Large intestine (tissue), 3 donors: ENCODE results near the gene FAM186B. TPM values are rescaled to one million over a fixed set of nuclear protein-coding genes. Genes with fewer than 3 reads are reported as not detected.

Experiments
- DNase-seq, 2 donors: peaks; one replicate each; pipeline versions ENCODE4 v3.0.0 to v3.0.0-alpha.2; 2013
- H3K27ac ChIP-seq: one replicate; pipeline ENCODE4 v1.5.1; 2013; ENCODE audit warnings: low read length
- H3K27me3 ChIP-seq: 2 replicates; pipeline ENCODE4 v1.6.1; 2013; ENCODE audit warnings: low read length; ENCODE audit not compliant: control insufficient read depth, insufficient read depth
- H3K36me3 ChIP-seq: 2 replicates; pipeline ENCODE4 v1.6.1; 2013; ENCODE audit warnings: low read length; ENCODE audit not compliant: control insufficient read depth, insufficient read depth
- H3K4me1 ChIP-seq: one replicate; pipeline ENCODE4 v1.6.1; 2013; ENCODE audit warnings: low read length; ENCODE audit not compliant: control insufficient read depth, insufficient read depth
- H3K4me3 ChIP-seq: one replicate; pipeline ENCODE4 v1.5.1; 2013; ENCODE audit warnings: low read length
- H3K9me3 ChIP-seq: one replicate; pipeline ENCODE4 v1.6.1; 2013; ENCODE audit warnings: mild to moderate bottlenecking, low read depth, low read length, moderate library complexity; ENCODE audit not compliant: control insufficient read depth
- WGBS: methylation state at CpG from one replicate; pipeline ENCODE4 v1.1.5; 2013; ENCODE audit warnings: low lambda C conversion rate; ENCODE audit not compliant: insufficient coverage; 5-methylcytosine and 5-hydroxymethylcytosine counted together
- polyA plus RNA-seq: library from polyadenylated mRNA; unstranded; fragments of 120-200 nt; gene quantifications from one replicate; pipeline ENCODE4 v1.2.1, GENCODE V29; 2013

The FAM186B gene
- polyA plus RNA-seq, 1 donor, result 0.91 TPM

GRCh38 chr12:49633703-49634345 lies 28.4 kb upstream of the FAM186B start:
- H3K27ac ChIP-seq, result no peak overlapping the region
- H3K4me3 ChIP-seq, result no peak overlapping the region
- H3K9me3 ChIP-seq, result no peaks in the 10 kb centered on the region
- H3K27me3 ChIP-seq, result no peaks in the 10 kb centered on the region
- no CpG with 5 or more reads among the region's 2 CpGs for WGBS
- peaks cover 13% of the 10 kb centered on the region for H3K4me1 ChIP-seq
- peak in 1 of 2 donors; percentile 23 for DNase-seq
- peaks cover 36% of the 10 kb centered on the region for H3K36me3 ChIP-seq

GRCh38 chr12:49632986-49633702 lies 27.7 kb upstream of the FAM186B start:
- no peak for DNase-seq
- H3K9me3 ChIP-seq, result no peaks in the 10 kb centered on the region
- no CpG with 5 or more reads among the region's 8 CpGs for WGBS
- peaks cover 13% of the 10 kb centered on the region for H3K4me1 ChIP-seq
- H3K36me3 ChIP-seq, result peaks cover 34% of the 10 kb centered on the region
- no peak overlapping the region for H3K4me3 ChIP-seq
- no peak overlapping the region for H3K27ac ChIP-seq
- no peaks in the 10 kb centered on the region for H3K27me3 ChIP-seq

GRCh38 chr12:49632401-49632800 lies 27.0 kb upstream of the FAM186B start:
- Histone ChIP-seq H3K4me3 (no peak overlapping the region), H3K36me3 (peaks cover 31% of the 10 kb centered on the region), H3K27ac (no peak overlapping the region), H3K9me3 (no peaks in the 10 kb centered on the region), H3K4me1 (peaks cover 13% of the 10 kb centered on the region), H3K27me3 (no peaks in the 10 kb centered on the region)
- WGBS, result no CpG with 5 or more reads among the region's 9 CpGs
- no peak for DNase-seq

- no peak for DNase-seq
- Histone ChIP-seq H3K9me3 (no peaks in the 10 kb centered on the region), H3K4me3 (no peak overlapping the region), H3K27ac (no peak overlapping the region), H3K27me3 (no peaks in the 10 kb centered on the region), H3K4me1 (peaks cover 13% of the 10 kb centered on the region), H3K36me3 (peaks cover 31% of the 10 kb centered on the region)
- WGBS, result no CpG with 5 or more reads among the region's 6 CpGs
Observed at GRCh38 chr12:49631336-49631907, 26.0 kb upstream of the FAM186B start.

GRCh38 chr12:49627752-49628360 lies 22.4 kb upstream of the FAM186B start:
- Histone ChIP-seq H3K36me3 (peaks cover 13% of the 10 kb centered on the region), H3K27me3 (no peaks in the 10 kb centered on the region), H3K27ac (no peak overlapping the region), H3K9me3 (no peaks in the 10 kb centered on the region), H3K4me1 (peaks cover 1% of the 10 kb centered on the region), H3K4me3 (no peak overlapping the region)
- no CpG with 5 or more reads among the region's 3 CpGs for WGBS
- DNase-seq, result no peak

- DNase-seq, result no peak
- Histone ChIP-seq H3K9me3 (no peaks in the 10 kb centered on the region), H3K27me3 (no peaks in the 10 kb centered on the region), H3K4me1 (peaks cover 10% of the 10 kb centered on the region), H3K4me3 (no peak overlapping the region), H3K36me3 (peaks cover 5% of the 10 kb centered on the region), H3K27ac (no peak overlapping the region)
- no CpG with 5 or more reads among the region's 1 CpG for WGBS
Observed at GRCh38 chr12:49626836-49627235, 21.4 kb upstream of the FAM186B start.

- no peaks in the 10 kb centered on the region for H3K36me3 ChIP-seq
- H3K27me3 ChIP-seq, result no peaks in the 10 kb centered on the region
- no CpG with 5 or more reads among the region's 6 CpGs for WGBS
- H3K4me1 ChIP-seq, result peaks cover 14% of the 10 kb centered on the region
- no peak overlapping the region for H3K27ac ChIP-seq
- H3K9me3 ChIP-seq, result no peaks in the 10 kb centered on the region
- no peak for DNase-seq
- no peak overlapping the region for H3K4me3 ChIP-seq
Observed at GRCh38 chr12:49626169-49626835, 20.9 kb upstream of the FAM186B start.

- Histone ChIP-seq H3K4me3 (no peak overlapping the region), H3K4me1 (peaks cover 14% of the 10 kb centered on the region), H3K27me3 (no peaks in the 10 kb centered on the region), H3K36me3 (no peaks in the 10 kb centered on the region), H3K27ac (no peak overlapping the region), H3K9me3 (no peaks in the 10 kb centered on the region)
- DNase-seq, result no peak
- 33% methylated on average over 1 of the region's 4 CpGs for WGBS
Observed at GRCh38 chr12:49624921-49625577, 19.6 kb upstream of the FAM186B start.

- Histone ChIP-seq H3K27ac (peak within 1 kb of the TSS; percentile 71), H3K9me3 (no peaks in the 10 kb centered on the region), H3K36me3 (no peaks in the 10 kb centered on the region), H3K4me1 (peaks cover 14% of the 10 kb centered on the region), H3K27me3 (peaks cover 6% of the 10 kb centered on the region), H3K4me3 (peak within 1 kb of the TSS; percentile 48)
- WGBS, result no CpG with 5 or more reads among the region's 76 CpGs
- DNase-seq, result peak; percentile 84 to 91
Observed at GRCh38 chr12:49623142-49623904, 17.9 kb upstream of the FAM186B start, which contains the start of gene PRPF40B. PRPF40B (plus strand) TSS chr12:49623561; CDS start chr12:49623591, 30 bp downstream.
